SU-DHL-6 (cell line): ENCODE measurements around the gene DENND1B.
A peak's percentile ranks its signal among the peaks of the same experiment; 100 is the strongest.

Experiments
- H2AFZ ChIP-seq: fragments of 200-600 bp; sonication (generic); 2 replicates; pipeline ENCODE4 v1.6.1; 2014; ENCODE audit warnings: low read depth, mild to moderate bottlenecking, moderate library complexity, mixed read lengths, antibody characterized with exemption, low read length; ENCODE audit not compliant: severe bottlenecking
- H3F3A ChIP-seq: fragments of 200-600 bp; shearing (Covaris generic); 2 replicates; pipeline ENCODE4 v1.6.0; 2016; ENCODE audit warnings: antibody characterized with exemption, mild to moderate bottlenecking; ENCODE audit not compliant: insufficient read depth
- H3K27ac ChIP-seq: fragments of 200-600 bp; sonication (generic); 2 replicates; pipeline ENCODE4 v1.5.1; 2016; ENCODE audit warnings: low read depth, mild to moderate bottlenecking, low read length, moderate library complexity, mixed read lengths
- H3K27me3 ChIP-seq: fragments of 200-600 bp; sonication (generic), shearing (Covaris generic); 2 replicates; pipeline ENCODE4 v1.6.0; 2014; ENCODE audit warnings: mild to moderate bottlenecking, low read length
- H3K36me3 ChIP-seq: fragments of 200-600 bp; sonication (generic); 2 replicates; pipeline ENCODE4 v1.6.1; 2014; ENCODE audit warnings: mild to moderate bottlenecking, low read length, mixed read lengths
- H3K4me2 ChIP-seq: fragments of 300-600, 200-600 bp; shearing (Covaris generic), sonication (generic); 2 replicates; pipeline ENCODE4 v1.6.0; 2014; ENCODE audit warnings: low read length, low read depth, mild to moderate bottlenecking; ENCODE audit not compliant: poor library complexity, severe bottlenecking
- H3K4me3 ChIP-seq: fragments of 200-600 bp; sonication (generic); 2 replicates; pipeline ENCODE4 v1.5.1; 2014; ENCODE audit warnings: antibody characterized with exemption, low read length, mild to moderate bottlenecking, mixed read lengths; ENCODE audit not compliant: insufficient read depth, poor library complexity, severe bottlenecking
- H3K79me2 ChIP-seq: fragments of 200-600 bp; sonication (generic); 2 replicates; pipeline ENCODE4 v1.6.1; 2014; ENCODE audit warnings: mild to moderate bottlenecking, low read length, moderate library complexity; ENCODE audit not compliant: insufficient read depth
- H3K9ac ChIP-seq: fragments of 200-600 bp; sonication (generic); 2 replicates; pipeline ENCODE4 v1.7.0; 2014; ENCODE audit warnings: mild to moderate bottlenecking, low read length
- H3K9me2 ChIP-seq: fragments of 200-600 bp; sonication (generic); replicated peaks from 2 replicates; pipeline ENCODE4 v1.6.1; 2014; ENCODE audit warnings: low read length; ENCODE audit not compliant: insufficient read depth
- H3K9me3 ChIP-seq: fragments of 200-600 bp; sonication (generic); 2 replicates; pipeline ENCODE4 v1.6.1; 2014; ENCODE audit warnings: low read length, mixed read lengths; ENCODE audit not compliant: insufficient read depth
- H4K20me1 ChIP-seq: fragments of 200-600 bp; sonication (generic); 2 replicates; pipeline ENCODE4 v1.6.1; 2014; ENCODE audit warnings: low read depth, mild to moderate bottlenecking, antibody characterized with exemption, low read length, moderate library complexity, mixed read lengths
- EZH2phosphoT487 ChIP-seq: fragments of 200-600 bp; sonication (generic), shearing (Covaris generic); conservative IDR thresholded peaks from 2 replicates; pipeline ENCODE4 v1.6.1; 2018; ENCODE audit warnings: mild to moderate bottlenecking, antibody characterized with exemption, low read length, moderate library complexity, mixed read lengths
- TF ChIP-seq, protein P1 (sequence below): fragments of 200-600 bp; sonication (generic); IDR thresholded peaks from one replicate; pipeline ENCODE4 v1.5.1; 2017; ENCODE audit warnings: antibody characterized with exemption, mild to moderate bottlenecking, low read length, moderate library complexity; ENCODE audit not compliant: insufficient read depth, poor library complexity, severe bottlenecking

The DENND1B gene

DNA sequence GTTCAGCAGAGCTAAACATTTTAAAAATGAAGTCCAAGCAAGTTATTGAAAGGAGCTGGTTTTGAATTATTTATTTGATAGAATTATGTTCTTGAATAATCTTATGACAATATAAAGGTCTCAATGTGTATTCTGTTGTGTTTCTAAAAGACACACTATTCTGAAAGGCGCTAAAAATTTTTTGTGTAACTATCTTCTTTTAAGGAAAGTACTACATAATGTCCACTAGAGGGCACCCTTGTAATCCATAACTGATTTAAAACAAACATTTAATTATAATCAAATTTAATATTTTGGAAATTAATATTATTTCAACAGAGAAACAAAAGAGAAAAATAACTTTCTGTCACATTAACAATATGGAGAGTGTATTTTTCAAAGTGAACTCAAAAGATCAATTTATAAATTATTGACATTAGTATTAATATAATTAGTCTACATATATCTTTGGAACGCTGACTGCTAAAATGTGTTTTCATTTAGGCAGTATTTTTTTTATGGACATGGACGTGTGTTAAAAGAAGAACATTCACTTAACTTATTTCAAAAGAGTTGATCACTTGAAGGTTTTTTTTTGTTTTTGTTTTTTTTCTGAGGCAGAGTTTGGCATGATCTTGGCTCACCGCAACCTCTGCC is 248.4 kb downstream of the DENND1B start:
- Histone ChIP-seq H3K79me2 (no peaks in the 10 kb centered on the region), H3K9ac (no peak overlapping the region), H3K27me3 (no peaks in the 10 kb centered on the region), H4K20me1 (no peaks in the 10 kb centered on the region; the same call in 1 of the 2 replicates), H3K27ac (no peak overlapping the region), H3K9me2 (no peaks in the 10 kb centered on the region), H3K4me3 (no peak overlapping the region), H3K4me2 (no peak overlapping the region), H3K9me3 (no peaks in the 10 kb centered on the region), H3F3A (peaks cover 17% of the 10 kb centered on the region; the same call in 1 of the 2 replicates), H2AFZ (no peak overlapping the region), H3K36me3 (0 out of 2 replicates have a peak, but pooled peaks cover 2% of the 10 kb centered on the region)
- TF ChIP-seq, protein P1, sequence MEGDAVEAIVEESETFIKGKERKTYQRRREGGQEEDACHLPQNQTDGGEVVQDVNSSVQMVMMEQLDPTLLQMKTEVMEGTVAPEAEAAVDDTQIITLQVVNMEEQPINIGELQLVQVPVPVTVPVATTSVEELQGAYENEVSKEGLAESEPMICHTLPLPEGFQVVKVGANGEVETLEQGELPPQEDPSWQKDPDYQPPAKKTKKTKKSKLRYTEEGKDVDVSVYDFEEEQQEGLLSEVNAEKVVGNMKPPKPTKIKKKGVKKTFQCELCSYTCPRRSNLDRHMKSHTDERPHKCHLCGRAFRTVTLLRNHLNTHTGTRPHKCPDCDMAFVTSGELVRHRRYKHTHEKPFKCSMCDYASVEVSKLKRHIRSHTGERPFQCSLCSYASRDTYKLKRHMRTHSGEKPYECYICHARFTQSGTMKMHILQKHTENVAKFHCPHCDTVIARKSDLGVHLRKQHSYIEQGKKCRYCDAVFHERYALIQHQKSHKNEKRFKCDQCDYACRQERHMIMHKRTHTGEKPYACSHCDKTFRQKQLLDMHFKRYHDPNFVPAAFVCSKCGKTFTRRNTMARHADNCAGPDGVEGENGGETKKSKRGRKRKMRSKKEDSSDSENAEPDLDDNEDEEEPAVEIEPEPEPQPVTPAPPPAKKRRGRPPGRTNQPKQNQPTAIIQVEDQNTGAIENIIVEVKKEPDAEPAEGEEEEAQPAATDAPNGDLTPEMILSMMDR: peak; percentile 47
- no peak for TF ChIP-seq EZH2phosphoT487

DNA sequence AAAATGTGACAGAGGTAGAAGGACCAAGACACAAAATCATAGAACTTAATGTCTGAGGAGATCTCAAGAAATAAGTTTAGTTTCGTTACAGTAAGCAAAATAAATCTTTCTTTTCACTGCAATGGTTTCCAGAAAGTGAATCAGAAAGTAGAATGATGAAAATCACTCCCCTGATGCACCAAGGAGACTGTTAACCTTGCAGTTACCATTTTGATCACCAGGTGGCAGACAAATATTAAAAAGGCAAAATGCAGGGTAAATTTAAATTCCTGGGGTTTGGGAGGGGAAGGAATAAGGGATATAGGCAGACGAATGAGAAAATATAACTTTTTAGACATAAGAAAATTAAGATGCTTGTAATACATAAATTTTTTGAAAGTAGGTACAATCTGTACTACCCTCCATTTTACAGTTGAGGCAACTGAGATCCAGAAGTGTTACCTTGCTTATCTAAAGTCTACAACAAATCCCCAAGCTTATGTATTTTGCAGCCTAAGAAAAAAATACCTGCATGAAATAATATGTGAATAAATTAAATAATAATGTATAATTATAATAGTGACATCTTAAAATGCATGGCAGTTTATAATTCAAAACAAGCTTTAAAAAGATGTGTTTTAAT is 254.1 kb downstream of the DENND1B start:
- no peak for TF ChIP-seq EZH2phosphoT487
- TF ChIP-seq, protein P1: peak; percentile 55
- no peak overlapping the region for H3K4me2 ChIP-seq
- H3K9me2 ChIP-seq: no peaks in the 10 kb centered on the region
- 0 out of 2 replicates have a peak, but pooled peaks cover 2% of the 10 kb centered on the region for H3K36me3 ChIP-seq
- no peaks in the 10 kb centered on the region for H3K27me3 ChIP-seq
- peaks cover 18% of the 10 kb centered on the region; the same call in 1 of the 2 replicates for H3F3A ChIP-seq
- no peaks in the 10 kb centered on the region for H3K9me3 ChIP-seq
- no peak overlapping the region for H3K4me3 ChIP-seq
- no peak overlapping the region for H3K27ac ChIP-seq
- no peak overlapping the region for H2AFZ ChIP-seq
- no peak overlapping the region for H3K9ac ChIP-seq
- H3K79me2 ChIP-seq: no peaks in the 10 kb centered on the region
- no peaks in the 10 kb centered on the region; the same call in 1 of the 2 replicates for H4K20me1 ChIP-seq

DNA sequence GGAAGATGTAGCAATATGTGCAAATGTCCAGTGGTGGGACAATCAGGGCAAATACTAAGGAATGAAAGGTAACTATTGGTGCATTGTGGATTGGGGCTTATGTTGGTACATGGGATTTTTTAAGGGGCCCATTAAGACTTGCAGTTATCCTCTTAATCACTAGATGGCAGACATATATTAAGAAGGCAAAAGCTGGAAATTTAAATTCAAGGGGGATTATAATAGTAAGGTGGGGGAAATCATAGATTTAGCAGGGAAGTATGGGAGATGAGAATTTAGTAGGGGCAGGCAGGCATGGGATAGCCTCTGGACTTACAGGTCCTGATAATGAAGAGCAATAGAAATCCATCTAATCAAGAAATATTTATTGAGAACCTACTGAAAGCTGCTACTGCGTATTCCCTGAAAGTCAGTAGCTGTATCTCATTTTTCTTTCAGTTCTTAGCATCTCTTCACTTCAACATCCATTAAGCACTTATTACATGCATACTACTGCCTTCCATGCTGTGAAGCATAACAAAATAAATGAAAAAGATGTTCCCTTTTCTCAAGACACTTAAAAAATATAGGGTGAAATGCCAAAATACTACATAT is 255.4 kb downstream of the DENND1B start:
- no peak overlapping the region for H3K9ac ChIP-seq
- H3K27ac ChIP-seq: no peak overlapping the region
- TF ChIP-seq EZH2phosphoT487: no peak
- TF ChIP-seq, protein P1: peak; percentile 45
- no peak overlapping the region for H3K4me2 ChIP-seq
- no peak overlapping the region for H2AFZ ChIP-seq
- H4K20me1 ChIP-seq: no peaks in the 10 kb centered on the region
- H3K36me3 ChIP-seq: no peaks in the 10 kb centered on the region
- no peaks in the 10 kb centered on the region for H3K27me3 ChIP-seq
- H3K79me2 ChIP-seq: no peaks in the 10 kb centered on the region
- H3K4me3 ChIP-seq: no peak overlapping the region
- peaks cover 18% of the 10 kb centered on the region; the same call in 1 of the 2 replicates for H3F3A ChIP-seq
- H3K9me2 ChIP-seq: no peaks in the 10 kb centered on the region
- H3K9me3 ChIP-seq: no peaks in the 10 kb centered on the region
